NOMO-1 (cell line): ENCODE data around the gene C4B.
"Not testable (repeated sequence)": the region's sequence is repeated elsewhere in the genome, so short reads cannot be mapped to it uniquely, and the experiment has no call there.

ENCODE experiments used
- DNase-seq, 2 experiments: peaks; one replicate each; lab custom pipeline; 2025; ENCODE audit not compliant: unreplicated experiment in 2 of 2; lab: John Stamatoyannopoulos, UW

The C4B gene

DNA sequence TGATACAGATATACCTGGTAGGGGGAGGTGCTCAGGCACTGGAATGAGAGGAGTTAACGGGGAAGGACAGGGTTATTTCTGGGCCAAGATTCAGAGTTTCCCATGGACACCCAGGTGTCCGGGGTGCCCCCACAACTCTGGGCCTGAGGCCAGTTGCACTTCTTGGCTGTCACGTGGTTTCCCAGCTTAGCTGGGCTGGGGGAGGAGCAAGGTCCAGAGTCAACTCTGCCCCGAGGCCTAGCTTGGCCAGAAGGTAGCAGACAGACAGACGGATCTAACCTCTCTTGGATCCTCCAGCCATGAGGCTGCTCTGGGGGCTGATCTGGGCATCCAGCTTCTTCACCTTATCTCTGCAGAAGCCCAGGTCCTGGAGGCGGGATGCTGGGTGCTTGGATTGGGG, at the start of gene C4B:
TSS of gene C4B (plus strand) at position 249 of the 400 bp plus-strand sequence. CDS start at position 300, 51 bp downstream.
- not testable (repeated sequence) for DNase-seq

DNA sequence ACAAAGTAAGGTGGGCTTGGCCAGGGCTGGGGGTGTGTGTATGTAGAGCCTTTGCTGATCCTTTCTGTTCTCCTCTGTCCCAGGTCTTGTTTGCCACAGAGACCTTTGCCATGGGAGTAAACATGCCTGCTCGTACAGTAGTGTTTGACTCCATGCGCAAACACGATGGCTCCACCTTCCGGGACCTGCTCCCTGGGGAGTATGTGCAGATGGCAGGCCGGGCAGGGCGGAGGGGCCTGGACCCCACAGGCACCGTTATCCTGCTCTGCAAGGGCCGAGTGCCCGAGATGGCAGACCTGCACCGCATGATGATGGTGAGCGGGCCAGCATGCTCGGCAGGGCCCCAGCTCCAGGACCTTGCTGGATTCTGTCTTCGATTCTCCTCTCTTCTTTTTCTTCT, 48.9 kb upstream of the C4B start:
- no peak for DNase-seq

DNA sequence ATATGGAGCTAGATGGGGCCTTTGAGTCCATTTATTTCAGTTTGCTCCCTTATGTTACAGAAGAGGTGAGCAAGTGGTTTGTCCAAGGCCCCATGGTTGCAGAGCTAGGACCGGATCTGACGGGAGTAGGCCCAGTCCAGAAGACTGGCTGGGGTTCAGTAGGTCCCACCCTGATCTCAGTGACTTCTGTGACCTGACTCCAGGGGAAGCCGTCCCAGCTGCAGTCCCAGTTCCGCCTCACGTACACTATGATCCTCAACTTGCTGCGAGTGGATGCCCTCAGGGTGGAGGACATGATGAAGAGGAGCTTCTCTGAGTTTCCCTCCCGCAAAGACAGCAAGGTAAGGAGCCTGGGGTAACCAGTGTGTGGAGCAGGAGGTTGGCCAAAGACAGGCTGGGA, 48.1 kb upstream of the C4B start:
- DNase-seq = no peak

DNA sequence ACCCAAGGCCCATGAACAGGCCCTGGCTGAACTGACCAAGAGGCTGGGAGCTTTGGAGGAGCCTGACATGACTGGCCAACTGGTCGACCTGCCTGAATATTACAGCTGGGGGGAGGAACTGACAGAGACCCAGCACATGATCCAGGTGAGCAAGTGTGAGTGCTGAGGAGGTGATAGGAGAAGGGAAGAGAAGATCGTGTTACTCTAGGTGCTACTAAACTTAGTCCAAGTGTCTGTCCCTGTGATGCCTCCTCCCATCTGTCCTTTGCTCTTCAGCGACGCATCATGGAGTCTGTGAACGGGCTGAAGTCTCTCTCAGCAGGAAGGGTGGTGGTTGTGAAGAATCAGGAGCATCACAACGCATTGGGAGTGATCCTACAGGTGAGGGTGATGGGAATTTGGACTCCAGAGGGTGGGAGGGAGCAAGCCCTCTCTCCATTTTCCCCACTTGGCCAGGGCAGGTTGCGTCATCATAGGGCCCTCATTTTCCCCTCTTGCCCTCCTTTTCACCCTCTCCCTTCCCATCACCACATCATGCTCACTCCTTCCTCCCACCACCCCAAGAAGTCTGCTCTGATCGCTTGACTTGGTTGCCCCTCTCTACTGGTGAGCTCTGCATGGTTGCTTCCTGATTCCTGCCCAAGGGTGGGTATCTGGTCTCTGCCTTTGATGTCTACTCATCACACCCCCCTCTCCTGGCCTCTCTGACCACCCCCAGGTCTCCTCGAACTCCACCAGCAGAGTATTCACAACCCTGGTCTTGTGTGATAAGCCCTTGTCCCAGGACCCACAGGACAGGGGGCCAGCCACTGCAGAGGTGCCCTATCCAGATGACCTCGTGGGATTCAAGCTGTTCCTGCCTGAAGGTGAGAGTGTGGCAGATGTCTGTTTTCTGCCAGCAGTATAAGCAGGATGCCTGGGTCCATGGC, 47.3 kb upstream of the C4B start:
- DNase-seq = no peak

DNA sequence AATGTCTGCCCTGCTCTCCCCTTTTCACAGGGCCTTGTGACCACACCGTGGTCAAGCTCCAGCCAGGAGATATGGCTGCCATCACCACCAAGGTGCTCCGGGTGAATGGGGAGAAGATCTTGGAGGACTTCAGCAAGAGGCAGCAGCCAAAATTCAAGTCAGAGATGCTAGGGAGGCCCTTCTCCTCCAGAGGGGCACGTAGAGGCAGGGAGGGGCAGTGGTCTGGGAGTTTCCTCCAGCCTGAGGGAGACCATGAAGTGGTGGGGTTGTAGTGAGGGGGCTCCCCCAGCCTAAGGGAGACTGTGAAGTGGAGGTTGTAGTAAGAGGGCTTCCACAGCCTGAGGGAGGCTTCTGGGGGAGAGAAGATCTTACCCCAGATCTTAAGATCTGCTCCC, 46.7 kb upstream of the C4B start:
- DNase-seq = no peak

DNA sequence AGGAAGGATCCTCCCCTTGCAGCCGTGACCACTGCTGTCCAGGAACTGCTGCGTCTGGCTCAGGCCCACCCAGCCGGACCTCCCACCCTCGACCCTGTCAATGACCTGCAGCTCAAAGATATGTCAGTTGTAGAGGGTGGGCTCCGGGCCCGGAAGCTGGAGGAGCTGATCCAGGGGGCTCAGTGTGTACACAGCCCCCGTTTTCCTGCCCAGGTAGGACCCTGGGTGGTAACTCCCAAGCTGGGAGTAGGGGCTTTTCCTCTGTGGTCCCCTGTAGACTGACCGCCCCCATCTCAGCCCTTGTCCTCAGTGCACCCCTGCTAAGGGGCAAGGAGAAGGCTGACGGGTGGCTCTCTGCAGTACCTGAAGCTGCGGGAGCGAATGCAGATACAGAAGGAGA, 46.3 kb upstream of the C4B start:
- DNase-seq = no peak

DNA sequence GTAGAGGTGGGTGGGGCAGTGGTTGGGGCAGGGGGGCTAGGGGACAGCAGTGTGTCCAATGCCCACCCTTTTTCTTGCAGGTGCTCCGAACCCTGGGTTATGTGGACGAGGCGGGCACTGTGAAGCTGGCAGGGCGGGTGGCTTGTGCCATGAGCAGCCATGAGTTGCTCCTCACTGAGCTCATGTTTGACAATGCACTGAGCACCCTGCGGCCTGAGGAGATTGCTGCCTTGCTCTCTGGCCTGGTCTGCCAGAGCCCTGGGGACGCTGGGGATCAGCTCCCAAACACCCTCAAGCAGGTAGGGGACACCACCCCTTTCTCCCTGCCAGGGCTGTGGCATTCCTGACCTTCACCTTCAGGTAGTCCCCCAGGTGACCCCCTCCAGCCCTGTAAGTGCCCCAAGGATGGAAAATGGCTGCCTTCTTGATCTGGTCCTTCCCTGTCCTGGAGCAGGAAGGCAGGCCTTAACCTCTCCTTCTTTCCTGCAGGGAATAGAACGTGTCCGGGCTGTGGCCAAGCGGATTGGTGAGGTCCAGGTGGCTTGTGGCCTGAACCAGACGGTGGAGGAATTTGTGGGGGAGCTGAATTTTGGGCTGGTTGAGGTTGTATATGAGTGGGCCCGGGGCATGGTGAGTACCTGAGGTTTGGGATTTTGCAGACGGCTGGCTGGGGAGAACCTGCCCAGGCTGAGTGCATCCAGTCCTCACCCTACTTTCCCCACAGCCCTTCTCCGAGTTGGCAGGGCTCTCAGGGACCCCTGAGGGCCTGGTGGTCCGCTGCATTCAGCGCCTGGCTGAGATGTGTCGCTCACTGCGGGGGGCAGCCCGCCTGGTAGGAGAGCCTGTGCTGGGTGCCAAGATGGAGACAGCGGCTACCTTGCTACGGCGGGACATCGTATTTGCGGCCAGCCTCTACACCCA, 45.5 kb upstream of the C4B start:
- no peak for DNase-seq

DNA sequence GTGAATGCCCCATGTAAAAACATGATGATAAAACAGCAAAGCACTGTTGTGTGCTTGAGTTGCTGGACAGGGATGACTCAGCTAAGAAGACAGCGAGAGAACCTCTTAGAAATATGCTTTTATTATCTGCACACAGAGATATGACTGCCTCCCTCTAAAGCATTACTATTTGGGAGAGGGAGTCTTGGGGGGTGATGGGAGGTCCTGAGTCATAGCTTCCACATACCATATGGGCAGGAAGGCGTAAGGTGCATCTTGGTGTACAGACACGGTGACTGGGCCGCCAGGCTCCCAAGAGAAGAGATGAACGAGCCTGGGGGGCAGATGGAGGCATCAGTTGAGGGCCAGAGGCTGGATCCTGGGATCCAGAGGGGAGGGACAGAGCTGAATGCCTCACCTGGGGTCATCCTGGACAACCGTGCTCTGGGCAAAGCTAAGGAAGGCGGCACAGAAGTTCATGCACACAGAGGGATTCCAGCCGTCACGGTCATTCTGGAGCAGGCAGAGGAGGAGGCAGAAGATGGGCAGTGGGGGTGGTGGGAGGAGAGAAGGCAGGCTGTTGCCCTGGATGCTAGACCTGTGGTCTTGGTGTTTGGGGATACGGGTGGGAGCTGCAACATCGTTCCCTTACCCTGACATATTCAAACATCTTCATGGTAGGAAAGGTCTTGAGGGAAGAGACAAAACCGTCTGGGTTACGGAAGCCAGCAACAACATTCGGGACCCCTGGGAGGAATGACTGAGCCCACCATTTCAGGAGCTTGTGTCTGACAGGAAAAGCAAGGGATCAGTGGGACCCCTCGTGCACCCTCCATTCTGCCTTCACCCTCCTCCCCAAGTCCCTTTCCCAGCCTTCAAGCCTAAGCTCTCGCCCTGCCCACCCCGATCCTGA, 44.6 kb upstream of the C4B start:
- no peak for DNase-seq

DNA sequence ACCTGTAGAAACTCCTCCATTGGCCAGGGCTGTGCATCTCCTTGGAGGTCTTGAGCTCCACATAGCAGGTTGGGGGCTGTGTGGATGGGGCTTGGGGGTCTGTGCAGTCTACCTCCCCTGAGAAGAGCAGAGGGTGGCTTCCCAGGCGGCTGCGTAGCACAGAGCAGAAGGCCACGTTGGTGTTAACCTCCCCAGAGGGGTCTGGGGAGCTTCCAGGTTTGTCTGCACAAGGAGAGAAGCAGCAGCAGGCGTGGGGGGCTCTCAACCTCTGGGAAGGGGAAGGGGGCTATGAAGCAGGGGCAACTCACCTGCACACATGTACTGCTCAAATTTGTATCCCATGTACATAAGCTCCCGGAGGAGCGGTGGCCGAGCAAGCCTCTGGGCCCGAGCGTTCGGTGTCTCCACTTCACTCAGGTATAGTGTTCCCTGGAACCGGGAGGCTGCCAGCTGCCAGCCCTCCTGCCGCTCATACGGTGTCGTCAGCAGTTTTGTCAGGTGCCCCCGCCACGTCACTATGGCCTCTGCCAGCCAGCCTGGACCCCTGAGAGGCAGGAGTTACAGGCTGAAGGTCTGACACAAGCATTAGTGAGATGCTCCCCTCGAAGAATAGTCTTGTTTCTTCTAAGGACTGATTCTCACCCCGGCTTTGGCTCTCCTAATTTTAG, 43.9 kb upstream of the C4B start:
- no peak for DNase-seq

DNA sequence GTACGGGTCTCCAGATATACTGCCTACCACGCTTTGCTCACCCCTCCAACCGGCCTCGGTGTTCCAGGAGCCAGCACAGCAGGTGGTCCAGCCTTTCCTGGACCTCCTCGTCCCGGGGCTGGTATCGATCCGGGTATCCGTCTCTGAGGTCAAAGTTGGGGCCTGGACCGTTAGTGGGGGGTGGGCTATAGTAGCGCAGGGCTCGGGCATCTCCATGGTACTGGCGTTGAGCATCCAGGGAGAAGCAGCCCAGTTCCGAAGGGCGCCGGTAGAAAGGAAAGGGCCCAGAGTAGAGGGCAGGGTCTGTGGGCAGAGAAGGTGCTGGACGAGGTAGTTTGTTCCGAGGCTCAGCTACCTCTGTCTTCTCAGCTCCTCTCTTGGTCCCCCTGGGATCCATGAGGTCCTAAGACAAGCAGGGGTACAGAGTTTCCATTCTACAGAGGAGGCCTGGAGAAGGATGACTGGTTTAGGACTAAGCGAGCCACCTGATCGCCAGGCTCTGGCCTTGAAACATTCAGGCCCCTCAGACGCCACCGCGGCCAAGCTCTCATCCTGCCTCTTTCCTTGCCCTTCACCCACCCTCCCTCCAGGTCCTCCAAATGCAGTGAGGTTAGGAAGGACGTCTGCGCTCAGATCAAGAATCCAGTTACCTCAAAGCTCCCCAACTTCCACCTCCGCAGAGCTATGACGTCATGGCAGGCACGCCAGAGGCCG, 43.2 kb upstream of the C4B start:
- DNase-seq = no peak

DNA sequence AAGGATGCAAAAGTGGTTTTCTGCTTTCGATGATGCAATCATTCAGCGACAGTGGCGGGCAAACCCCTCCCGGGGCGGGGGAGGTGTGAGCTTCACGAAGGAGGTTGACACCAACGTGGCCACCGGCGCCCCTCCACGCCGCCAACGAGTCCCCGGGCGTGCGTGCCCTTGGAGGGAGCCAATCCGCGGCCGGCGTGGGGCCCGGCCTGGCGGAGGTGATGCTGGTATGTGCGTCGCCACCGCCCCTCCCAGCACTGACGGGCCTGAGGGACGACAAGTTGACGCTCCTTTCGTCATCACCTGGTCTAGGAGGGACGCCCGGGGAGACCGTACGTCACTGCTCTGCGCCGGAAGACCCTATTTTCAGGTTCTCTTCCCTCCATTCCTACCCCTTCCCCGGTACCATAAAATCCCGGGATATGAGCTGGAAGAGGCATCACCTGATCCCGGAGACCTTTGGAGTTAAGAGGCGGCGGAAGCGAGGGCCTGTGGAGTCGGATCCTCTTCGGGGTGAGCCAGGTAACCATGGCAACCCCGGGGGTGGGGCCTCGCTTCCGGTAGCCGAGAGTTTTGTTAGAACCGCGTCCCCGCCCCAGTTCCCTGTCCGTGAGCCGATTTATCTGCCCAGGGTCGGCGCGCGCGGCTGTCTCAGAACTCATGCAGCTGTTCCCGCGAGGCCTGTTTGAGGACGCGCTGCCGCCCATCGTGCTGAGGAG, 42.4 kb upstream of the C4B start, which contains the start of gene DXO:
TSS of gene DXO (minus strand) at position 146 of the 716 bp plus-strand sequence. CDS start 463 bp downstream, outside the sequence.
- DNase-seq = peak; percentile 96 to 99

DNA sequence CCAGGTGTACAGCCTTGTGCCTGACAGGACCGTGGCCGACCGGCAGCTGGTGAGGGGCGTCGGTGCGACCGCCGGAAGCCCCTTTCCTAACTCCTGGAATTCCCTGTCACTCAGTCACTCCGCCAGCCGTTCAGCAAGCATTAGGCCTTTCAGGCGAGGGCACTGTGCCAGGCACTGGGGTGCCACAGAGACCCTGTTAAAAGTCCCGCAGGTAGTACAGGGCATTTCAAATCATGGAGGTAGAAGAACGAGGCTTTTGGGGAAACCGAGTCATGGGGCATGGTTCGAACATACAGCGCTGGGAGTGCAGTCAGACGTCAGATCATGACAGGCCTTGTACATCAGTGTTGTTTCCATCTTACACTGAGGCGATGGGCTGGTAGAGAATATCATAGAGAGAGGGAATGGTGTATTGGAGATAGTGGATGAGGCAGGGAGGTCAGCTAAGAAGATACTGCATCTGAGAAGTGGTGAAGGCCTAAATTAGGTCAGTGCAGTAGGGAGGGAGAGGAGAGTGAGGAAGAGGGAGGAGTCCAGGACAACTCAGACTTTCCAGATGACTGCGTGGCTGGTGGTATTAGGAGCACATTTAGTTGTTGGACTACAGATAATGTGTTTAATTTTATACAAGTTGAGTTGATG, 41.8 kb upstream of the C4B start:
- no peak for DNase-seq

DNA sequence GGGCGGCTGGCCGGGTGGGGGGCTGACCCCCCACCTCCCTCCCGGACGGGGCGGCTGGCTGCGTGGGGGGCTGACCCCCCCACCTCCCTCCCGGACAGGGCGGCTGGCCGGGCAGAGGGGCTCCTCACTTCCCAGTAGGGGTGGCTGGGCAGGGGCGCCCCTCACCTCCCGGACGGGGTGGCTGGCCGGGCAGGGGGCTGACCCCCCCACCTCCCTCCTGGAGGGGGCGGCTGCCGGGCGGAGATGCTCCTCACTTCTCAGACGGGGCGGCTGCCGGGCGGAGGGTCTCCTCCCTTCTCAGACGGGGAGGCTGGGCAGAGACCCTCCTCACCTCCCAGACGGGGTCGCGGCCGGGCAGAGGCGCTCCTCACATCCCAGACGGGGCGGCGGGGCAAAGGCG, 38.5 kb upstream of the C4B start:
- not testable (repeated sequence) for DNase-seq

DNA sequence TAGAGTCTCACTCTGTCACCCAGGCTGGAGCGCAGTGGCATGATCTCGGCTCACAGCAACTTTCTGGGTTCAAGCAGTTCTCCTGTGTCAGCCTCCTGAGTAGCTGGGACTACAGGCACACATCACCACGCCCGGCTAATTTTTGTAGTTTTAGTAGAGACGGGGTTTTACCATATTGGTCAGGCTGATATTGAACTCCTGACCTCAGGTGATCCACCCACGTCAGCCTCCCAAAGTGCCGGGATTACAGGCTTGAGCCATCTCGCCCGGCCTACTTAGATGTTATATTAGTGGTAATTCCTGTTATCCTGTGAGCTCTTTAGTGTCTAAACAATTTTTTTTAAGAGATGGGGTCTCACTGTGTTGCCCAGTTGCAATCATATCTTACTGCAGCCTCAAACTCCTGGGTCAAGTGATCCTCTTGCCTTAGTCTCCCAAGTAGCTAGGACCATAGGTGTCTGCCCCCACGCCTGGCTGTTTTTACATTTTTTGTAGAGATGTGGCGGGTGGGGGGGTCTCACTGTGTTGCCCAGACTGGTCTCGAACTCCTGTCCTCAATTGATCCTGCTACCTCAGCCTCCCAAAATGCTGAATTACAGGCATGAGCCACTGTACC, 36.7 kb upstream of the C4B start:
- DNase-seq = no peak

DNA sequence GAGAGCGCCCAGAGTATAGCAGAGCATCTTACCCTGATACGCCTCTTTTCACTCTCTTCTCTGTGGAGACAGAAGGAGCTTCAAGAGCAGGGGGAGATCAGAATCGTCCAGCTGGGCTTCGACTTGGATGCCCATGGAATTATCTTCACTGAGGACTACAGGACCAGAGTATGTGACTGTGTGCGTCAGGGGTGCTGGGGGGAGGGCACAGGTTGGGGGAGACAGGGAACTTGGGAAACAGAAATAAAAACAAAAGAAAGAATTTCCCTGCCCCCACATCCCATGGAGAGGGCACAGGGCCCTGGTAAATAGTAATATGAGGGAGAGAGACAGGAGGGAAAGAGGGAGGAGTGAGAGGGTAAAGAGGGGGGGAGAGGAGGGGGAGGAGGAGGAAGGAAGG, 35.8 kb upstream of the C4B start:
- no peak for DNase-seq

DNA sequence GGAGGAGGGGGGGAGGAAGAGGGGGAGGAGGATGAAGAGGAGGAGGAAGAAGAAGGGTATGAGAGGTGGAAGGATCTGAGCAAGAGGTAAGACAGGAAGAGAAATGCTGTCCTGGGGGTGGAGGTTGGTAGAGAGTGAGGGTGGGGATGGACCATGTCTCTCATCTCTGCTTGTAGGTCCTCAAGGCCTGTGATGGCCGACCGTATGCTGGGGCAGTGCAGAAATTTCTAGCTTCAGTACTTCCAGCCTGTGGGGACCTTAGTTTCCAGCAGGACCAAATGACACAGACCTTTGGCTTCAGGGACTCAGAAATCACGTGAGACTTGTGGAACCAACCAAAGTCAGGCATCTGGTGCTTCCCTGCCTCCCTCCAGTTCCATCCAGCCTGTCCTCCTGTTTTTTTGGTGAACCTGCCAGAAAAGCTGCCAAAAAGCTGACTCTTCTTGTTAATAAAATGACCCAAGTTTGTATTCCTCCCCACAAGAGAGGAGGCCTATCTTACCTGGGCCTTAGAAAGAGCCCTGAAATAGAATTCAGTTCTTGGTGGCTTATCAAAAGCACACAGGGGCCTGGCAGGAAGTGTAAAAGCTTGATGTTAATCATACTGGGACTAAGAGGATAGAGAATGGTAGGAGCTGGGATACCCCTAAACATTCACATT, 35.2 kb upstream of the C4B start:
- DNase-seq = no peak

DNA sequence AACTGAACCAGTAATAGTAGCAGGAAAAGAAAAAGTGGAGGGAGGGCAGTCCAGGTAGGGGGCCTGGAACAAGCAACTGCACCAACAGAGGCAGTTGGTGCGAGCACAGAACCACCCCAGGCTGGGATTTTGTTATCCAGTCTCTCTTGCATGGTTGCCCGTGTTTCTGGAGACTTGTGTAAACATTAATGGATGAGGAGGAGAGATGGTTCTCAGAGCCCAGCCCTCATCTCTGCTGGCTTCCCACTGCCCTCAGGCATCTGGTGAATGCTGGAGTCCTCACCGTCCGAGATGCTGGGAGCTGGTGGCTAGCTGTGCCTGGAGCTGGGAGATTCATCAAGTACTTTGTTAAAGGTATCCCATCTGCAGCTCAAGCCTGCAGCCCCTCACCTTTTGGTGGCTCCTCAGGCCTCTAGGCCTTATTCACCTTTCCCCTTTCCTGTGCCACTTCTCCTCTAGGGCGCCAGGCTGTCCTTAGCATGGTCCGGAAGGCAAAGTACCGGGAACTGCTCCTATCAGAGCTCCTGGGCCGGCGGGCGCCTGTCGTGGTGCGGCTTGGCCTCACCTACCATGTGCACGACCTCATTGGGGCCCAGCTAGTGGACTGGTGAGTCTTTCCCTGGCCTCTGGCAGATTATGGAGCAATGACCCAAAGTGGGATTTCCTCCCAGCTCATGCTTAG, 34.3 kb upstream of the C4B start:
- not testable (repeated sequence) for DNase-seq
